GM12878 (cell line): ENCODE measurements around the gene DIRAS3. TPM values are rescaled to one million over a fixed set of nuclear protein-coding genes. Genes with fewer than 3 reads are reported as not detected.

Source experiments
- ATAC-seq: fragments of 200-7000 bp; cut with Tn5 transposase; 3 replicates; pipeline ENCODE4 v1.9.1; 2020; ENCODE audit warnings: mild to moderate bottlenecking, moderate library complexity
- BruUV-seq: library from RNA; stranded (reverse); fragments of 400-500 nt; replicated peaks from 2 replicates; lab custom pipeline; 2021; lab: Mats Ljungman, UMichigan
- CTCF ChIA-PET: fragments of 300-600 bp; sonication (Branson Sonifier 250); formaldehyde crosslinking; extraction: SDS; loops from one replicate; lab custom pipeline; 2021; ENCODE audit warnings: inconsistent platforms; lab: Yijun Ruan, JAX
- POLR2A ChIA-PET: fragments of 350-600 bp; formaldehyde crosslinking; extraction: SDS; loops from one replicate; lab custom pipeline; 2021; ENCODE audit warnings: inconsistent platforms; lab: Charles Lee
- RAD21 ChIA-PET: fragments of 300-600 bp; sonication (Branson Sonifier 250); formaldehyde crosslinking; loops from one replicate; lab custom pipeline; 2023; ENCODE audit warnings: antibody characterized with exemption; ENCODE audit not compliant: unreplicated experiment; lab: Charles Lee
- SMC1A ChIA-PET: fragments of 300-600 bp; sonication (Branson Sonifier 250); formaldehyde crosslinking; loops from one replicate; lab custom pipeline; 2023; ENCODE audit not compliant: unreplicated experiment, uncharacterized antibody; lab: Charles Lee
- DNase-seq: peaks from one replicate; pipeline ENCODE4 v3.0.0-alpha.2; 2011; ENCODE audit warnings: low read depth, low spot score
- FAIRE-seq: peaks from 3 replicates; lab custom pipeline; 2011; peaks lifted over from hg19 to GRCh38; lab: Jason Lieb, UNC
- H2AFZ ChIP-seq: 2 replicates; pipeline ENCODE4 v1.6.0; 2011; ENCODE audit warnings: low read depth, low read length, control low read depth; ENCODE audit not compliant: control insufficient read depth
- H3K27ac ChIP-seq: 2 replicates; pipeline ENCODE4 v1.5.1; 2011; ENCODE audit warnings: control low read depth; ENCODE audit not compliant: control insufficient read depth, insufficient read depth
- H3K27me3 ChIP-seq, 2 experiments: replicated peaks in 1 of 2; 2 replicates each; pipeline versions ENCODE4 v1.6.0 to v1.6.1; 2011; ENCODE audit warnings: low read length in 1 of 2; ENCODE audit not compliant: control insufficient read depth in 2 of 2, insufficient read depth in 2 of 2
- H3K36me3 ChIP-seq, 2 experiments: 2 replicates each; pipeline ENCODE4 v1.5.1; 2011; ENCODE audit warnings: low read length in 1 of 2; ENCODE audit not compliant: control insufficient read depth in 2 of 2, insufficient read depth in 2 of 2
- H3K4me1 ChIP-seq: 2 replicates; pipeline ENCODE4 v1.6.1; 2011; ENCODE audit warnings: mild to moderate bottlenecking, low read length, moderate library complexity, mixed read lengths; ENCODE audit not compliant: control insufficient read depth, insufficient read depth
- H3K4me2 ChIP-seq: 2 replicates; pipeline ENCODE4 v1.6.0; 2011; ENCODE audit warnings: control low read depth; ENCODE audit not compliant: control insufficient read depth, insufficient read depth
- H3K4me3 ChIP-seq: fragments of 200-600 bp; sonication (generic); 2 replicates; pipeline ENCODE4 v1.5.1; 2016
- H3K79me2 ChIP-seq: 2 replicates; pipeline ENCODE4 v1.6.0; 2011; ENCODE audit warnings: low read length; ENCODE audit not compliant: control insufficient read depth, insufficient read depth
- H3K9ac ChIP-seq: 2 replicates; pipeline ENCODE4 v1.8.0; 2011; ENCODE audit warnings: low read length, control low read depth, mixed read lengths; ENCODE audit not compliant: control insufficient read depth, insufficient read depth
- H3K9me3 ChIP-seq: replicated peaks from 3 replicates; pipeline ENCODE4 v1.5.1; 2011; ENCODE audit warnings: mild to moderate bottlenecking, low read length; ENCODE audit not compliant: control insufficient read depth, insufficient read depth
- H4K20me1 ChIP-seq: 2 replicates; pipeline ENCODE4 v1.6.0; 2011; ENCODE audit not compliant: control insufficient read depth, insufficient read depth
- ATF7 ChIP-seq: fragments of 450-650 bp; IDR thresholded peaks from 2 replicates; pipeline ENCODE4 v1.6.1; 2016; ENCODE audit warnings: low read depth, mild to moderate bottlenecking
- CBX3 ChIP-seq: fragments of 200-600 bp; sonication (generic); IDR thresholded peaks from 2 replicates; pipeline ENCODE4 v1.6.1; 2016; ENCODE audit warnings: low read depth, borderline replicate concordance
- ESRRA ChIP-seq: IDR thresholded peaks from 2 replicates; pipeline ENCODE4 v1.6.1; 2012; ENCODE audit warnings: mild to moderate bottlenecking, low read length, improper control_type of control experiment
- FOS ChIP-seq: IDR thresholded peaks from 3 replicates; pipeline ENCODE4 v1.6.1; 2011; ENCODE audit warnings: borderline replicate concordance; ENCODE audit not compliant: insufficient read length; ENCODE audit errors: extremely low read depth
- FOXK2 ChIP-seq: fragments of 450-650 bp; IDR thresholded peaks from 2 replicates; pipeline ENCODE4 v1.6.1; 2017; ENCODE audit warnings: mild to moderate bottlenecking, moderate library complexity
- IKZF1 ChIP-seq: fragments of 450-650 bp; conservative IDR thresholded peaks from 2 replicates; pipeline ENCODE4 v1.6.1; 2017; ENCODE audit warnings: antibody characterized with exemption, mild to moderate bottlenecking
- NFXL1 ChIP-seq: fragments of 450-650 bp; IDR thresholded peaks from 2 replicates; pipeline ENCODE4 v1.6.1; 2017; ENCODE audit warnings: antibody characterized with exemption, mild to moderate bottlenecking, borderline replicate concordance
- NFYA ChIP-seq: IDR thresholded peaks from 2 replicates; pipeline ENCODE4 v1.6.1; 2011; ENCODE audit warnings: low read depth, mild to moderate bottlenecking, low read length, improper control_type of control experiment, borderline replicate concordance
- NR2C2 ChIP-seq: IDR thresholded peaks from 2 replicates; pipeline ENCODE4 v1.6.1; 2011; ENCODE audit warnings: borderline replicate concordance, low read depth; ENCODE audit not compliant: control insufficient read depth, insufficient read length
- NR2F1 ChIP-seq: fragments of 450-650 bp; conservative IDR thresholded peaks from 2 replicates; pipeline ENCODE4 v1.6.1; 2017; ENCODE audit warnings: mild to moderate bottlenecking
- RAD51 ChIP-seq: fragments of 450-650 bp; IDR thresholded peaks from 2 replicates; pipeline ENCODE4 v1.6.1; 2016; ENCODE audit warnings: moderate library complexity, mild to moderate bottlenecking, inconsistent platforms
- SIX5 ChIP-seq: IDR thresholded peaks from 2 replicates; pipeline ENCODE4 v1.6.1; 2011; ENCODE audit warnings: mild to moderate bottlenecking, low read depth, low read length, moderate library complexity; ENCODE audit not compliant: severe bottlenecking
- SP1 ChIP-seq: IDR thresholded peaks from one replicate; pipeline ENCODE4 v1.6.1; 2011; ENCODE audit warnings: low read depth, low read length
- SUZ12 ChIP-seq: fragments of 200-600 bp; sonication (generic); IDR thresholded peaks from one replicate; pipeline ENCODE4 v1.6.1; 2018; ENCODE audit warnings: antibody characterized with exemption, mild to moderate bottlenecking; ENCODE audit not compliant: unreplicated experiment
- ZBED1 ChIP-seq: IDR thresholded peaks from 2 replicates; pipeline ENCODE4 v1.6.1; 2016; ENCODE audit warnings: borderline replicate concordance
- ZNF217 ChIP-seq: fragments of 450-650 bp; IDR thresholded peaks from 2 replicates; pipeline ENCODE4 v1.6.1; 2017; ENCODE audit warnings: antibody characterized with exemption, mild to moderate bottlenecking
- ZNF24 ChIP-seq: fragments of 450-650 bp; IDR thresholded peaks from 2 replicates; pipeline ENCODE4 v1.6.1; 2017; ENCODE audit warnings: antibody characterized with exemption, mild to moderate bottlenecking
- WGBS: methylation state at CpG from one replicate; pipeline ENCODE4 v1.1.6; 2016; ENCODE audit warnings: low lambda C conversion rate; ENCODE audit not compliant: insufficient replicate concordance, insufficient coverage; ENCODE audit errors: missing lambda C conversion rate; 5-methylcytosine and 5-hydroxymethylcytosine counted together
- in situ Hi-C: fragments of 300-500 bp; cut with MboI; formaldehyde crosslinking; loops from 9 replicates; pipeline ENCODE4 v1.14.3; 2018; ENCODE audit warnings: mixed read lengths
- intact Hi-C: fragments of 100-400 bp; cut with micrococcal nuclease; formaldehyde crosslinking; loops from one replicate; pipeline ENCODE4 v1.14.2; 2022; ENCODE audit not compliant: unreplicated experiment
- polyA plus RNA-seq, 11 experiments: library from polyadenylated mRNA; depleted of rRNA in 4 of 11; unstranded in 6 of 11; stranded (reverse) in 5 of 11; fragments of >200 nt; fragmentation: Nextera tagmentation in 4 of 11; fragmentation: Illumina TruSeq in 1 of 11; extraction: Ambion mirVana in 4 of 11; extraction: Trizol in 1 of 11; gene quantifications; 1 replicate in 1 of 11; 2 replicates in 10 of 11; pipeline versions ENCODE4 v1.2.1 to v1.2.3, GENCODE V29; 2011 to 2016; ENCODE audit warnings: inconsistent platforms in 2 of 11, missing spikeins in 2 of 11, low read depth in 1 of 11
- total RNA-seq, 4 experiments: library from RNA; depleted of rRNA in 3 of 4; stranded (reverse); fragments of >200 nt in 3 of 4; fragmentation: Illumina TruSeq in 1 of 4; extraction: Trizol in 1 of 4; gene quantifications; 2 replicates each; pipeline versions ENCODE4 v1.2.1 to v1.2.3, GENCODE V29; 2013 to 2021
- TF ChIP-seq, protein P1 (sequence below): fragments of 450-650 bp; conservative IDR thresholded peaks from 2 replicates; pipeline ENCODE4 v1.6.1; 2017; ENCODE audit warnings: mild to moderate bottlenecking, moderate library complexity
- TF ChIP-seq, protein P2 (sequence below): fragments of 450-650 bp; IDR thresholded peaks from 2 replicates; pipeline ENCODE4 v1.6.1; 2017; ENCODE audit warnings: antibody characterized with exemption, mild to moderate bottlenecking, moderate library complexity

DIRAS3 gene
- total and polyA plus RNA-seq, 10 of the 15 experiments (the other 5 are each of a cell fraction or from before 2014, with no cell fraction given): not detected

DNA sequence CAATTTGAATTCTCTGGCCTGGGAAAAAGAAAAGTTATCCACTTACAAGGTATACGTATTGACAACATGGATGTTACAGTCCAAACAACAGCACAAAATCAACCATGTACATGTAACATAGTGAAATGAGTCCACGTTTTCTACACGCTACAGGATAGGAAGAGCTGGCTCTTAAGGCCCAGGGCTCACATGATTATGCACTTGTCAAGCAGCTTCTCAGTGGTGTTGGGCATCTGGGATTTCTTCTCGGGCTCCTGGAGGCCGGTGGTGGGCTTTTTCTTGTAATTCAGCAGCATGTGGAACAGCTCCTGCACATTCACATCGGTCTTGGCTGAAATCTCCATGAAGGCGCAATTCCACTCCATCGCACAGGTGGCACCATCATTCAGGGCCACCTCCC is 4.0 kb downstream of the DIRAS3 start:
- ATAC-seq: no peak
- no TSS peak for BruUV-seq
- H2AFZ ChIP-seq: no peak overlapping the region
- no peaks in the 10 kb centered on the region for H3K4me1 ChIP-seq
- H3K9ac ChIP-seq: no peak overlapping the region
- H3K27ac ChIP-seq: no peak overlapping the region
- no peaks in the 10 kb centered on the region for H4K20me1 ChIP-seq
- ChIA-PET RAD21 (no interaction called here), SMC1A (interaction anchor here (0.6 to 1.3 kb wide), 2 partner anchors 161 to 490 kb away, joined by 3 read pairs; no protein-coding TSS in a partner anchor), CTCF (interaction anchor here (0.6 kb wide), 1 partner anchor 416 kb away, joined by 3 read pairs; no protein-coding TSS in a partner anchor), POLR2A (no interaction called here)
- no peaks in the 10 kb centered on the region for H3K79me2 ChIP-seq
- peaks cover 0 to 4% of the 10 kb centered on the region in 2 experiments; a peak in 1 of 4 replicates for H3K27me3 ChIP-seq
- H3K4me3 ChIP-seq: no peak overlapping the region
- no peaks in the 10 kb centered on the region for H3K9me3 ChIP-seq
- intact Hi-C loops (no loop called here), in situ Hi-C loops (no loop called here)
- no peak for DNase-seq
- no peak overlapping the region for H3K4me2 ChIP-seq
- 31% methylated on average over 8 of the region's 8 CpGs for WGBS
- TF ChIP-seq NR2C2 (no peak), NR2F1 (no peak), SUZ12 (no peak), ATF7 (no peak), NFYA (no peak), CBX3 (no peak), ZNF24 (no peak), ZNF217 (no peak), SIX5 (no peak), FOXK2 (no peak), RAD51 (no peak), SP1 (no peak), IKZF1 (no peak), ZBED1 (no peak), ESRRA (no peak), NFXL1 (no peak), FOS (no peak)
- TF ChIP-seq, protein P1, sequence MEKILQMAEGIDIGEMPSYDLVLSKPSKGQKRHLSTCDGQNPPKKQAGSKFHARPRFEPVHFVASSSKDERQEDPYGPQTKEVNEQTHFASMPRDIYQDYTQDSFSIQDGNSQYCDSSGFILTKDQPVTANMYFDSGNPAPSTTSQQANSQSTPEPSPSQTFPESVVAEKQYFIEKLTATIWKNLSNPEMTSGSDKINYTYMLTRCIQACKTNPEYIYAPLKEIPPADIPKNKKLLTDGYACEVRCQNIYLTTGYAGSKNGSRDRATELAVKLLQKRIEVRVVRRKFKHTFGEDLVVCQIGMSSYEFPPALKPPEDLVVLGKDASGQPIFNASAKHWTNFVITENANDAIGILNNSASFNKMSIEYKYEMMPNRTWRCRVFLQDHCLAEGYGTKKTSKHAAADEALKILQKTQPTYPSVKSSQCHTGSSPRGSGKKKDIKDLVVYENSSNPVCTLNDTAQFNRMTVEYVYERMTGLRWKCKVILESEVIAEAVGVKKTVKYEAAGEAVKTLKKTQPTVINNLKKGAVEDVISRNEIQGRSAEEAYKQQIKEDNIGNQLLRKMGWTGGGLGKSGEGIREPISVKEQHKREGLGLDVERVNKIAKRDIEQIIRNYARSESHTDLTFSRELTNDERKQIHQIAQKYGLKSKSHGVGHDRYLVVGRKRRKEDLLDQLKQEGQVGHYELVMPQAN: no peak
- TF ChIP-seq, protein P2, sequence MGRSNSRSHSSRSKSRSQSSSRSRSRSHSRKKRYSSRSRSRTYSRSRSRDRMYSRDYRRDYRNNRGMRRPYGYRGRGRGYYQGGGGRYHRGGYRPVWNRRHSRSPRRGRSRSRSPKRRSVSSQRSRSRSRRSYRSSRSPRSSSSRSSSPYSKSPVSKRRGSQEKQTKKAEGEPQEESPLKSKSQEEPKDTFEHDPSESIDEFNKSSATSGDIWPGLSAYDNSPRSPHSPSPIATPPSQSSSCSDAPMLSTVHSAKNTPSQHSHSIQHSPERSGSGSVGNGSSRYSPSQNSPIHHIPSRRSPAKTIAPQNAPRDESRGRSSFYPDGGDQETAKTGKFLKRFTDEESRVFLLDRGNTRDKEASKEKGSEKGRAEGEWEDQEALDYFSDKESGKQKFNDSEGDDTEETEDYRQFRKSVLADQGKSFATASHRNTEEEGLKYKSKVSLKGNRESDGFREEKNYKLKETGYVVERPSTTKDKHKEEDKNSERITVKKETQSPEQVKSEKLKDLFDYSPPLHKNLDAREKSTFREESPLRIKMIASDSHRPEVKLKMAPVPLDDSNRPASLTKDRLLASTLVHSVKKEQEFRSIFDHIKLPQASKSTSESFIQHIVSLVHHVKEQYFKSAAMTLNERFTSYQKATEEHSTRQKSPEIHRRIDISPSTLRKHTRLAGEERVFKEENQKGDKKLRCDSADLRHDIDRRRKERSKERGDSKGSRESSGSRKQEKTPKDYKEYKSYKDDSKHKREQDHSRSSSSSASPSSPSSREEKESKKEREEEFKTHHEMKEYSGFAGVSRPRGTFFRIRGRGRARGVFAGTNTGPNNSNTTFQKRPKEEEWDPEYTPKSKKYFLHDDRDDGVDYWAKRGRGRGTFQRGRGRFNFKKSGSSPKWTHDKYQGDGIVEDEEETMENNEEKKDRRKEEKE: no peak
- no peaks in the 10 kb centered on the region for H3K36me3 ChIP-seq
- no peak for FAIRE-seq
